GM12872 (cell line): ENCODE data around the gene PIK3C2G.

ENCODE experiments used
- CTCF ChIP-seq: IDR thresholded peaks from 3 replicates; pipeline ENCODE4 v1.5.1; 2011; ENCODE audit warnings: low read depth, mild to moderate bottlenecking, low read length, moderate library complexity; ENCODE audit not compliant: insufficient read depth

The PIK3C2G gene

GRCh38 chr12:18320976-18321375 is 59.7 kb downstream of the PIK3C2G start:
- TF ChIP-seq CTCF, result no peak

- TF ChIP-seq CTCF, result no peak
Measured at GRCh38 chr12:18323159-18323558, 61.8 kb downstream of the PIK3C2G start.

DNA sequence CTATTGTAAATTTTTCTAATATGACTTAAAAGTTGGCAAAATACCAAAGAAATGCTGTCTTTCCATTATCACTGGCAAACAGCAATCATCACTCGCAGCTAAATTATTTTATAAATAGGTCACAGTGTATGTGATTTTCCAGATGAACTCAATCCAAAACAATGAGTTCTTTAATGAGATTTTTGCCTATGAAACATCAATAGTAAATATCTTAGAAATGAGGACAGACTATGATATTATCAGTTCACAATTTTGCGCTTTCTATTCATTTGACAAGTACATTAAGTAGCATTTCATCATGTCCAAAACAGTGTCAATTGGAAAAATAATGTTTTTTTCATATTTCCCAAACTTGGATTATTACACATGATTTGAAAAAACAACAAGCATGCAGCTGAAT is 65.7 kb downstream of the PIK3C2G start:
- TF ChIP-seq CTCF, result no peak

DNA sequence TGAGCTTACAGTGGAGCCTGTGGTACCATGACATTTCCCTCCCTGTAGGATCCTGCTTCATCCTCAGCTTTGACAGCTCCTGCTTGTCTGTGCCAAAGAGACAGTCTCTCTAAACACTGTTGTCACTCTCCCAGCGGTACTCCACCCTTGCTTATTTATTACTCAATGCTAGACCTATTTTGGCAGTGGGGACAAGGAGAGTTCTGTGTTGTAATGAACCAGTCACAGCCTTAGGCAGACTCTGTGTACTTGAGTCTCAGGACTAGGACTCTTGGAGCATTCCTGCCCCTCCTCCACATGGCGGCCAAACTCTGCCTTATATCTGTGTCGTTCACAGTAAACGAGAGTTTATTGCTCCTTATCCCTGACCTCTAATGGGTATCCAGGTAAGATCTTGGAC is 70.9 kb downstream of the PIK3C2G start:
- no peak for TF ChIP-seq CTCF

- no peak for TF ChIP-seq CTCF
Measured at GRCh38 chr12:18339633-18340032, 78.3 kb downstream of the PIK3C2G start.

DNA sequence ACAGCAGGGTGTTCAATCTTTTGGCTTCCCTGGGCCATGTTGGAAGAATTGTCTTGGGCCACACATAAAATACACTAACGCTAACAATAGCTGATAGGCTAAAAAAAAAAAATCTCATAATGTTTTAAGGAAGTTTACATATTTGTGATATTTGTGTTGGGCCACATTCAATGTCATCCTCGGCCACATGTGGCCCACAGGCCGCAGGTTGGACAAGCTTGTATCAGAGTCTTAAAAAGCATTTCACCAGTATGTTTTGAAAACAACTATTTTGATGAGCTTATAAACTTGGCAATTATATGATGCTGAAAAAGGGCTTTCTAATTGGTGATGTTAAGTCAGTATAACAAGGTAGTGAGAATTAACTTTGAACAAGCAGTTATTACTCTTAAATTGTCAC is 78.9 kb downstream of the PIK3C2G start:
- TF ChIP-seq CTCF, result no peak

GRCh38 chr12:18340786-18341185 is 79.5 kb downstream of the PIK3C2G start:
- TF ChIP-seq CTCF, result no peak

GRCh38 chr12:18343708-18344107 is 82.4 kb downstream of the PIK3C2G start:
- no peak for TF ChIP-seq CTCF
